ENCODE measurements around the gene TMEM52B. TPM values are rescaled to one million over a fixed set of nuclear protein-coding genes. Genes with fewer than 3 reads are reported as not detected.
A peak's percentile ranks its signal among the peaks of the same experiment; 100 is the strongest.
"Not testable (repeated sequence)": the region's sequence is repeated elsewhere in the genome, so short reads cannot be mapped to it uniquely, and the experiment has no call there.

TMEM52B gene
- polyA plus RNA-seq, 1 donor = 147 TPM

DNA sequence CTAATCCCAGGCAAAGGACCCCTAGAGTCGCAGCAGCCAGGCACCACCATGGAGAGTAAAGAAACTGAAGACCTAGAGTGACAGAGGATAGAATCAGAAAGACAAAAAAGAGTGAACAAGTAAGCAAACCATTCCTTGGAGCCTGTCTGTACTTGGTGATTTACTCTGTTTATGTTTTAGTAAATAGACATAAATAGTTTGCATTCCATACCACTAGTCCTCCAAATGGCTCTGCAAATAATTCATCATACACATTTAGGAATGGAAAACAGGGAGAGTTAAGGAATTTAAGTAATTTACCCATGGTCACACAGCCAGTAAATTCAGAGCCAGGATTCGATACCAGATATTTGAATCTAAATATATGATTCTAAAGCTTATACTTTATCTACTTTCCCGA is 9.7 kb upstream of the TMEM52B start:
- no peak for DNase-seq

DNA sequence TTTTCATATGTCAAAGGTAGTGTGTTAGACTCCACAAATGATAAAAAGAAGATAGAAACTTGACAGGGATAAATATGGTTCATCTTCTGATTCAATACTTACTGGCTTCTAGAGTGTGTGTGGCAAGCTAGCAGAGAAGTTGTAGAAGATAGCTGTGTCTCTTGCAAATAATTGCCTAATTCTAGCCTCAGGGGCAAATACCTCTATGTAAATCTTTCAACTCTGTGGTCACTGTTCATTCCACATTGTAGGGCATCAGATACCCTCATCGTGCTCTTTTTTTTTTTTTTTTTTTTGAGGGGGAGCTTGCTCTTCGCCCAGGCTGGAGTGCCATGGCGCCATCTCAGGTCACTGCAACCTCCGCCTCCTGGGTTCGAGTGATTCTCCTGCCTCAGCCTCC is 8.6 kb upstream of the TMEM52B start:
- no peak for DNase-seq

DNA sequence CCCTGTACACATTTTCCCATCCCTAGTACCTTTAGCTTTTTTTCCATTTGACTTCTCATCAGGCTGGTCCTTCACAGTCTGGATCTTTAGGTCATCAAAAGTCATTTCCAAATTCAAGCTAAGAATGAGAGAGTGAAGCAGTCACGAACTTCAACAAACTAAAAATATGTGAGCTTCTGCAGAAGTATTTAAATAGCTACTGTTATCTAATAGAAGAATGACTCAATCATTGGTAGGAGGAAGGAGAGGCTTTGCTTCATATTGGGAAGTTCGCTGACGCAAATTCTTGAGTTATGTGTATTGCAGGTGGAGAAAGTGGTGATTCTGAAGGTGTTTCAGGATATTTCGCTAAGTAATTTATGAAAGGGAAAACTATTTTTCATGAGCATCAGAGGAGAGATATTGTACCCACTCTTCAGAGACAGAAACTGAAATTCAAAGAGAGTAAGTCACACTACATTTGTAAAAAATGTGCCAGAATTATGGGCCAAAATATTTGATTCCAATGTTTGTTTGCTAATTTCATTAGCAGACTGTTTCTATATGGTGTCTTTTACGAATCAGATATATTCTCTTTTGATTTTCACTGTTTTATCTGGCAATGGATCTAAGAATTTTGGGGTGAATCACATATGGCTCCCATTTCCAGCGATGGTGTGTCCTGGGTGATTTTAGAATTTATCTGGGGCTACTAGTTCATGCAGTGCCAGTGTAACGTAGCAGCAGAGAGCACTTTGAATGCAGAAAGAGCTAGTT is 6.7 kb upstream of the TMEM52B start, which contains the start of gene OLR1:
Gene OLR1 (minus strand): TSS at position 160 of the 756 bp plus-strand sequence. CDS start 55 bp downstream, at position 105.
- DNase-seq = no peak

DNA sequence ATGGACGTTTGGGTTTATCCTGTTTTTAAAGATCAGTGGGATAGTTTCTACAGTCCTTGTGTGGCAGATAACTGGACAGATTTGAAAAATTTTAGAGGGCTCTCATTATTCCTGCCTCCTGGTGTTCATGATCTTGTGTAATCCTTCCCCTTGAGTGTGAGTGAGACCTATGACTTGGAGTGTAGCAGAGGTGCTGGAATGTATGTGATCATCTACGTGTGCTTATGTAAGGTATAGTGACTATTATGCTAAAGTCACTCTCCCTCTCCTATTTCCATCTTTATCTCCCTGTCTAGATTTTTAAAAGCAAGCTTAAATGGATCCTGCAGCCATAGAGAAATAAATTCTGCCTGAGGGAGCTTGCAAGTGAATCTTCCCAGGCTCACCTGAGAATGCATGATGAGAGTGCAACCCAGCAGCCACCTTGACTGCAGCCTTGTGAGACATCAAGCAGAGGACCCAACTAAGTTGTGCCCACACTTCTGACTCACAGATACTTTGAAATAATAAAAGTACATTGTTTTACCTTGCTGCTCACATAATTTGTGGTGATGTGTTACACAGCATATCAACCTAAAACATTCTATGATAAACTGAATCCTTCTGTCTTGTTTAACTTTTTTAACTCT is 3.7 kb upstream of the TMEM52B start:
- DNase-seq = no peak

DNA sequence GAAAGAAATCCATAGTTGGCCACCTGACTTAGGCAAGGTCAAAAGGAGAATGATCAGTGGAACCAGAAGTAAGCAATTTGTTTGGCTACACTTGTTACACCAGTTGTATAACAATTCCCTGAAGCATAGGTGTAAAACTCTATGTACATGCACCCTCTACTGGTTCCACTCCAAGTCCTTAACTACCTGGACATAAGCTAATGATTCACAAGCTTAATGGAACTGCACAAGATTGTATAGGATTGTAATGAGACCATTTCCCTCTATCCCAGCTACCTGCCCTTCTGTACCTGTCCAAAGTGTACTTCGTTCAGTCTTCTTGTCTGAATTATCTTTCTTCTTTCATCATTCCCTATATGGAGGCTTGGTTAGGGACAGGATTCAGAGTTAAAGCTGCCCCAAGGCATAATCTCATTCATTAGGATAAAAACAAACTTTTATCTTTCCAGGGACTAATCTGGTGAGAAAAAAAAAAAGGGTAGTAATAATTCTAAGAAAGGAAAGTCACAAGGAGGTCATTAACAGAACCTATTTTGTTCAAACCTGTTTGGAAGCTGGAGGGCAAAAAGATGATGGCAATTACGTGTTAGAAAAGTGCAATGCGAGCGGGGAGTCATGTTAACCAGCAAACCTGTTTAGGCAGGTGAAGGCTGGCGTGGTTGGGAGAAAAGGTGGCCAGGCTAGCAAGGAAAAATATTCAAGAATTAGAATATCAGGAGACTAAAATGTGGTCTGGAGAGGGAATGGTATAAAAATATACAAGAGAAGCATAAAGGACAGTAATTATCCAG is 2.8 kb upstream of the TMEM52B start:
- no peak for DNase-seq

DNA sequence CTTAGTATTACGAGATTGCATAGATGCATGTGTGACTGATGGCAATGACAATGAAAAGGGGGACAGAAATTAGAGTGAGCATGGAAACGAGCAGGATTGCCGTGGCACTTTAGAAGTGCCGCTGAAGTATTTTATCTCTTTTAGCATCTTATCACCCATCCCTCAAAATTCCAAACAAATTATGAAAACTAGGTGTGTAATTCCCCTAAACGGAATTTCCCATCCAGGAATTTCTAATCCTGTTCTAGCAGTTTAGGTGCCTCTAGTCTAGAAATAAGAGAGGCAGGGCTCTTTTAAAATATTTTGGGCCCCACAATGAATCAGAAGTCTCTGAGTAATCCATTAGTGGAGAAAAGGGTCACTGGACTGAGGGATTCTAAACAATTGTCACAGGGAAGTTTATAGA is 947 bp downstream of the TMEM52B start:
- no peak for DNase-seq

DNA sequence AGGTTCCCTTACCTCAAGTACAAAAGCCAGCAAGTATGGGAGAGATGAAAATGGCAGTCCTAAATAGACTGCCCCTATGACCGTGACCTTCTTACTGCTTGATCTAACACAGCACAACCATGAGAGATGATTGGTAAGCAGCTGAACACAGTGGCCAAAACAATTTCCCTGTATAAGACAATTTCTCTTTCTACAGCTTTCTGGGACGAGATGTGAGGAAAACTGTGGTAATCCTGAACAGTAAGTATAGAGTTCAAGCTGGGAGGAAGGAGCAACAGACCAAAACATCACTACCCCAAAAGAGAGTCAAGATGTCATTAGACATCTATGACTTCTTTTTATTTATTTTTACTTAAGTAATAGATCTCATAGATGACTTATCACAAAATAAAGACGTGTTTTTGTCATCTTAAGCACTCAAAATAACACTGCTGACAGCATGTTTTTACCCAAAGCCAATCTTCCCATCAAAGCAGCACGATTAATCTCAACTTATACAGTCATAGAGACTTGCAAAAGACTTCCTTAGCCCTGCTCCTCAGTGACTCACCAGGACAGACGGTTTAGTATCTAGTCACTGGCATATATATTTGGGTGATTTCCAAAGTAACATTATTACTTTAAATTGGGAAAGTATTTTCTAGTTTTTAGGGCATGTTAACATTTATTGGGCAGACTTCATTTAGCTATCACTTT is 3.7 kb downstream of the TMEM52B start:
- DNase-seq = no peak

DNA sequence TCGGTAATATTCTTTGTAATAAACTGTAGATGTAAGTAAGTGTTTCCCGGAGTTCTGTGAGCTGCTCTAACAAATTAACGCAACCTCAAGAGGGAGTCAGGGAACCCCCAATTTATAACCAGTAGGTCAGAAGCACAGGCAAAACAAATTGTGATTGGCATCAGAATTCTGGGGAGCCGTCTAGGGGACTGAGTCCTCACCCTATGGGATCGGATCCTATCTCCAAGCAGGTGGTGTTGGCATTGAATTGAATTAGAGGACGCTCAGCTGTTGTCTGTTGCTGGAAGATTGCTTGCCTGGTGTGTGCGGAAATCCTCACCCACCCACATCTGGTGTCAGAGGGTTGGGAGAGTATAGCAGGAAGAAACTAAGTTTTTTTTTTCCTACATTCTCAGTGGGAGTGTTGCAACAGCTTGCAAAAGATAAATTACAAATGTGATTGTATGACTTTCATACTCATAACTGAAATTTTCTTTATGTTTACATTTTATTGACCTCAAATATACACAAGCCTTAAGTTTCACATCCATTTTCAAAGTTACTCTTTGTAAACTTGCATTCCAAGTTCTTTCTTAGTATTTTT is 5.5 kb downstream of the TMEM52B start:
- no peak for DNase-seq

DNA sequence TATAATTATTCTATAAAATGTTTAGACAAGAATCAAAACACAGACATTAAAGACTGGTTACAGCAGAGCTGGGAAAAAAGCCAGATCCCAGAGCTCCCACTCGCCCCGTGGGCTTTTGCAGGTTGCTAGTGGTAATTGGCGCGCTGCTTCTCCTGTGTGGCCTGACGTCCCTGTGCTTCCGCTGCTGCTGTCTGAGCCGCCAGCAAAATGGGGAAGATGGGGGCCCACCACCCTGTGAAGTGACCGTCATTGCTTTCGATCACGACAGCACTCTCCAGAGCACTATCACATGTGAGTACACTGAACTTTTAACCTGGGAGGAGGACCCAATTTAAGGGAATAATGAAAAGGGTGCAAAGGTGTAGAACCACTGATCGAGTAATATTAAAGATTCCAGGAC is 7.5 kb downstream of the TMEM52B start:
- no peak for DNase-seq

DNA sequence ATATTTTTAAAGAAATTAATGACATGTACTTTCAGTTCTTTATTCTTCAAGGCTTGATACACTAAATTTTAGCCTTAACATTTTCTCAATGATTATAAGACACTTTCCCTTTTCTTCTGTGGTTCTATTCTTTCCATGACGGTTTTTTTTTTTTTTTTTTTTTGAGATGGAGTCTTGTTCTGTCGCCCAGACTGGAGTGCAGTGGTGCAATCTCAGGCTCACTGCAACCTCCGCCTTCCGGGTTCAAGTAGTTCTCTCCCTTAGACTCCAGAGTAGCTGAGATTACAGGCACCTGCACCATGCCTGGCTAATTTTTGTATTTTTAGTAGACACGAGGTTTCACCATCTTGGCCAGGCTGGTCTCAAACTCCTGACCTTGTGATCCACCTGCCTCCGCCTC is 8.1 kb downstream of the TMEM52B start:
- not testable (repeated sequence) for DNase-seq

DNA sequence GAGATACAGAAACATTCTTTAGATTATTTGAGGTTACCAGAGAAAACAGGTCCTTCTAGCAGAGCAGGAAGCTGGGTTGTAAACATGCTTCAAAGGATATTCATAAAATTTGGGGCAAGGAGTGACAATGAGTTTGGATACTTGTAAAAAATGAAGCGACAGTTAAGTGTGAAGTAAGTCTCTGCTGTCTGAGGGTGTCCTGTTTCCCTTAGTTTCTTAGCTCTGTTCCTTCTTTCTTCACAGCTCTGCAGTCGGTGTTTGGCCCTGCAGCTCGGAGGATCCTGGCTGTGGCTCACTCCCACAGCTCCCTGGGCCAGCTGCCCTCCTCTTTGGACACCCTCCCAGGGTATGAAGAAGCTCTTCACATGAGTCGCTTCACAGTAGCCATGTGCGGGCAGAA is 10.8 kb downstream of the TMEM52B start:
- DNase-seq = no peak

DNA sequence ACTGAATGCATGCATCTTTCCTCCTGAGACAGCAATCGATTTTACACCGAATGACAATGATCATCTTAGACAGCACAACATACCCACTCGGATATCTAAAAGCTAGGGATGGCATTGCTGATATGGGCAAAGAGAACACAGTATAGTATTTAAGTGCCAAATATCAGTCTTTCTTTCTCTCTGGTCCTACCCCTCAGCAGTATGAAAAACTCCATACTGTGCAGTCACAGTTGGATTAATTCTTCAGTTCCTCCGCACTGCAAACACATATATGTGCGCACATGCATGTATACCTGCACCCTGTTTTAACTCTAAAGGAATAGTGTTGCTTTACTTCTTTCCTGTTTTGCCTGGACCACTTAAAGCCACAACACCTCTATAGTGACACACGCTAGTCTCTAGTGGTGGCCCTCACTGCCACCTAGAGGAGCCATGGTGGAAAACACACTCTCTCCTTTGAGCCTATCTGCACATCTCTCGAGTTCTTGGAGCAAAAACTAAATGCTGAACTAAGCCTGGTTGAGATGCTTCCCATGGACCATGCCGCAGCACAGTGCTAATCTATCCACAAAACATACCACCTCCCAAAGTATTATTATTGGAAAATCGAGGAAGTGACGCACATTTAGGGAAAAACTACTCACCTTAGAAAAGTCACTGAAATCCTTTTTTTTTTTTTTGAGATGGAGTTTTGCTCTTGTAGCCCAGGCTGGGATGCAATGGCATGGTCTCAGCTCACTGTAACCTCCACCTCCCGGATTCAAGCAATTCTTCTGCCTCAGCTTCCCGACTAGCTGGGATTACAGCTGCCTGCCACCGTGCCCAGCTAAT is 11.9 kb downstream of the TMEM52B start:
- DNase-seq = peak; percentile 62

DNA sequence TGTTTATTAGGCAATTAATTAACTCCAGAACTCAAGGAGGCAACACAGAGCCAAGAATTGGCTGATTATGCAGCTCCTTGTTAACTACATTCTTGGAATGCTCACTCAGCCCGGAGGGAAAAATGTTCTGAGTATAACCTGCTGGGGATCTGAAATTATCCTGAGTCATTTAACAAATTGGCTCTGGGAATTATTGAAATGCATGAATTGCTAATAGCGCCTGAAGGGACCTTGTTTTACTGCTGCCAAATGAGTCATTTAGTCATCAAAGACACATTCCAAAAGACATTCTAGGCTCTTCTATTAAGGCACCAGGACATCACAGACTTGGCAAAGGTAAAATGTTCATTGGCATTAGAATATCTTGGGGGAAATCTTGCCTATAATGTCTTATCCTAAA is 13.0 kb downstream of the TMEM52B start:
- DNase-seq = no peak

DNA sequence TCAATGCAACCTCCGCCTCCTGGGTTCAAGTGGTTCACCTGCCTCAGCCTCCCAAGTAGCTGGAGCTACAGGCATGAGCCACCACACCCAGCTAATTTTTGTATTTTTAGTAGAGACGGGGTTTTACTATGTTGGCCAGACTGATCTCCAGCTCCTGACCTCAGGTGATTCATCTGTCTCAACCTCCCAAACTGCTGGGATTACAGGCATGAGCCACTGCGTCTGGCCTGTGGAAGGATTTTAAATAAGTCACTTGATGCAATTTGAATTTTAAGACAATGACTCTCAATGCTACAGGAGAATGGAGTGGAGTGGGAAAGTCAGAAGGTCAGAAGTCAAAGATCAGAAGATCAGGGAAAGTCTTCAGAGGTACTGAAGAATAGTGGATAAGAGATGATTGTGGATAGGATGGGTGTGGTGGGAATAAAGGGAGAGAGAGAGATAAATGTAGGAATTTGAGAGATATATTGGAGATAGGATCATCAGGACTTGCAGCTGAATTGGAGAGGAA is 15.4 kb downstream of the TMEM52B start:
- no peak for DNase-seq

DNA sequence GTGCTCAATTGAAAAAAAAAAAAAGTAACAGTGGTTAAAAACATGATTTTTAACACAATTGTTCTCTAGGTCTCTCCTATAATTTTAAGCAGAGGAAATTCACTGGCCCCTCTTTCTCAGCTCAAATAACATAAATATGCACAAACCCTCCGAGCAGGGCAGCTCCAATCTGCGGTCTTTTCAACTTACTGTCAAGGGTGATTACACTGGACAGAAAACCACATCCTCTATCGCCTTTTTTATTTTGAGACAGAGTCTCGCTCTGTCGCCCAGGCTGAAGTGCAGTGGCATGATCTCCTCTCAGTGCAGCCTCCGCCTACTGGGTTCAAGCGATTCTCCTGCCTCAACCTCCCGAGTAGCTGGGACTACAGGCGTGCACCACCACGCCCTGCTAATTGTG is 17.4 kb downstream of the TMEM52B start:
- DNase-seq = no peak

DNA sequence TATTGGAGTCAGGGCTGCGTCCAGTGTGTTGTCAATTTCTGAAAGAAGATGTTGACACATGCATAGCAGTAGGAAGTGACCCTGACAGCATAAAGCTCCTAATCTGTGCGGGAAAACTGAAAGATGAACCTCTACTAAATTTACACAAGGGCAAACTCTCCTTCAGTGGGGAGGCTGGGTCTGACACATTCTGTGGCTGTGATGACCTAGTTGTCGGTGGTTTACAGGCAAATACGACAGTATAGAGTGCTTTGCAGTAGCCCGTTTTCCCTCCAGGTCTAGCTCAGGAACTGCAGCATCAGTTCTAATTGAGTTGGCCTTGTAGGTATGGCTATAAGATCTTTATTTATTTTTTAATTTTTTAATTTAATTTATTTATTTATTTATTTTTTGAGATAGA is 19.0 kb downstream of the TMEM52B start:
- DNase-seq = no peak

DNA sequence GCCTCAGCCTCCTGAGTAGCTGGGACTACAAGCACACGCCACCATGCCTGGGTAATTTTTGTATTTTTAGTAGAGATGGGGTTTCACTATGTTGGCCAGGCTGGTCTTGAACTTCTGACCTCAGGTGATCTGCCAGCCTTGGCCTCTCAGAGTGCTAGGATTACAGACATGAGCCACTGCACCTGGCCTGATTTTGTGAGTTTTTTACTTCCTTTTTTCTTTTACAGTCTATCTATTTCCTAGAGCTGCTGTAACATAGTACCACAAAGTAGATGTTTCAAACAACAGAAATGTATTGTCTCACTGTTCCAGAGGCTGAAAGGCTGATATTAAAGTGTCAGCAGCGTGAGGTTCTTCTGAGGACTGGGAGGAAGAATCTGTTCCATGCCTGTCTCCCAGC is 25.7 kb downstream of the TMEM52B start:
- DNase-seq = not testable (repeated sequence)

DNA sequence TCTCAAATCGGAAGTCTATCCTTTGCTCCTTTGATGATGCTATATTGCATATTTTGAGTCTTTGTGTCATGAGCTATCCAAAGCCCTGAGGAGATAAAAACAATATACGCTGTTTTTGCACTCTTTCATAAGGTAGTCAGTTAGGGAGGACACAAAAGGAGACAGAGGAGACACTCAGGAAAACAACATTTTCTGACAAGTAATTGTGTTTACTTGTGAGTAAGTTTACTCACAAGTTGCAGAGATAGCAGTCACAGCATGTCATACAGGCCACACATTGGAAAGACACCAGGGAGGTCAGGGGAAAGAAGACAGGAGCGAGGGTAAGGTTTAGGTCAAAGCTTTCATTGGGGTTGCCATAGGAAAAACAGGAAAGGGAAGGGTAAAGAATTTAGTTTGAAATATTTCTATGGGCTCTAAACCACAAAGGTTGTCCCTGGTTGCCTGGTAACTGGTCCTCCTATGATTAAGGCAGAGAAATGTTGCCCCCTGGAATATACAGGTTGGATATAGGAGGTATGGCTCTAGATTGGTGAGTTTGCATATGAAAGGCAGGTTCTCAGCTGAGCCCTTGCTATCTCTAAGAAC is 26.5 kb downstream of the TMEM52B start:
- DNase-seq = no peak

DNA sequence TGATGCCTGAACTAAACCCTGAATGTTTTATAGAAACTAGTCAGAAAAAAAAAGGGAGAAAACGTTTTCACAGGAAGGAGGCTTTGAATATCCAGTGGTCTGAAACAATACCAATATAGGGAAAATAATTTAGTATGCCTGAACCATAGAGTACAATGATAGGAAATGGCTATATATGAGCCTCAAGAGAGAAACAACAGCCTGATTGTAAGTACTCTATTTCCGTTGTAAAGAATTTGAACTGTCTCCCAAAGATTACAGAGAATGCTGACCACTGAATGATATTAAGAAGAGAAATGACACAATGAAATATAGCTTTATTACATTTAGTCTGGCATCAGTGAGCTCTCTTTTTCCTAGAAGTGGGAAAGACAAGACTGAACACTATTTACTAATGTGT is 28.3 kb downstream of the TMEM52B start:
- DNase-seq = no peak

DNA sequence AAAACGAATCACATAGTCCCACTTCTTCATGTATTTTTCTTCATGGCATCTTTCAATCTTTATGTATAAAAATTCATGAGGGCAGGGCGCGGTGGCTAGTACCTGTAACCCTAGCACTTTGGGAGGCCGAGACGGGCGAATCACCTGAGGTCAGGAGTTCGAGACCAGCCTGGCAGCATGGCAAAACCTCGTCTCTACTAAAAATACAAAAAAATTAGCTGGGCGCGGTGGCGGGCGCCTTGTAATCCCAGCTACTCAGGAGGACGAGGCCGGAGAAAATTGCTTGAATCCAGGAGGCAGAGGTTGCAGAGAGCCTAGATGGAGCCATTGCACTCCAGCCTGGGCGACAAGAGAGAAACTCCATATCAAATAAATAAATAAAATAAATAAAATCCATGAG is 31.4 kb downstream of the TMEM52B start:
- no peak for DNase-seq
